Panc1 (cell line): ENCODE results near the gene DNER.

Source experiments
- CTCF ChIP-seq: fragments of 450-650 bp; IDR thresholded peaks from 2 replicates; pipeline ENCODE4 v1.5.1; 2017; ENCODE audit warnings: mild to moderate bottlenecking
- POLR2AphosphoS5 ChIP-seq: IDR thresholded peaks from 2 replicates; pipeline ENCODE4 v1.6.1; 2012; ENCODE audit warnings: mild to moderate bottlenecking, low read depth, low read length, moderate library complexity
- REST ChIP-seq, 2 experiments: IDR thresholded peaks; 2 replicates each; pipeline ENCODE4 v1.6.1; 2011 to 2012; ENCODE audit warnings: low read depth in 2 of 2, control low read depth in 1 of 2, low read length in 1 of 2, mild to moderate bottlenecking in 1 of 2, moderate library complexity in 1 of 2; ENCODE audit not compliant: insufficient read depth in 1 of 2
- SIN3A ChIP-seq: IDR thresholded peaks from 2 replicates; pipeline ENCODE4 v1.6.1; 2012; ENCODE audit warnings: low read depth, mild to moderate bottlenecking, low read length, moderate library complexity, borderline replicate concordance; ENCODE audit not compliant: insufficient read depth
- TCF7L2 ChIP-seq: IDR thresholded peaks from 2 replicates; pipeline ENCODE4 v1.6.1; 2011; ENCODE audit warnings: mild to moderate bottlenecking, low read depth, low read length, inconsistent platforms

GRCh38 chr2:229714080-229714735 lies at the start of gene DNER:
- TF ChIP-seq CTCF (no peak), SIN3A (no peak), POLR2AphosphoS5 (no peak), REST (IDR thresholded peaks at IDR 0.05; ENCODE audit: insufficient read depth in 1 of 2, low read depth in 2 of 2, low read length in 1 of 2) (no peak), TCF7L2 (no peak)
